BJ (cell line): Measurements from ENCODE around the gene EYA3. TPM values are rescaled to one million over a fixed set of nuclear protein-coding genes. Genes with fewer than 3 reads are reported as not detected.

Experiments
- CTCF ChIA-PET: fragments of 350-600 bp; formaldehyde crosslinking; extraction: SDS; loops from one replicate; lab custom pipeline; 2021; ENCODE audit warnings: antibody characterized with exemption, inconsistent platforms; lab: Yijun Ruan, JAX
- POLR2A ChIA-PET: fragments of 300-600 bp; sonication (Branson Sonifier 250); formaldehyde crosslinking; extraction: SDS; loops from one replicate; lab custom pipeline; 2021; ENCODE audit warnings: antibody characterized with exemption; lab: Charles Lee
- DNase-seq: peaks from one replicate; pipeline ENCODE4 v3.0.0-alpha.2; 2011; ENCODE audit warnings: low read depth
- H3K27me3 ChIP-seq: 2 replicates; pipeline ENCODE4 v1.6.0; 2011; ENCODE audit warnings: low read length; ENCODE audit not compliant: control insufficient read depth, insufficient read depth
- H3K36me3 ChIP-seq: 2 replicates; pipeline ENCODE4 v1.5.1; 2011; ENCODE audit warnings: low read length; ENCODE audit not compliant: control insufficient read depth, insufficient read depth
- H3K4me3 ChIP-seq: 2 replicates; pipeline ENCODE4 v1.5.1; 2011; ENCODE audit warnings: low read depth, mild to moderate bottlenecking, control low read depth, low read length
- CTCF ChIP-seq: IDR thresholded peaks from 2 replicates; pipeline ENCODE4 v1.5.1; 2011; ENCODE audit warnings: low read depth, mild to moderate bottlenecking, control low read depth, inconsistent platforms, low read length, moderate library complexity; ENCODE audit not compliant: insufficient read depth
- polyA plus RNA-seq: library from polyadenylated mRNA; depleted of rRNA; stranded (reverse); fragments of >200 nt; gene quantifications from 2 replicates; pipeline ENCODE4 v1.2.3, GENCODE V29; 2011

EYA3 gene
- polyA plus RNA-seq, 1 experiment = 8.6 TPM

GRCh38 chr1:28046716-28047115 lies 41.7 kb downstream of the EYA3 start:
- TF ChIP-seq CTCF = no peak
- Histone ChIP-seq H3K4me3 (no peak overlapping the region), H3K27me3 (no peaks in the 10 kb centered on the region), H3K36me3 (0 out of 2 replicates have a peak, but pooled peaks cover 2% of the 10 kb centered on the region)
- ChIA-PET POLR2A (no interaction called here), CTCF (no interaction called here)
- DNase-seq = no peak

- TF ChIP-seq CTCF = no peak
- Histone ChIP-seq H3K36me3 (peaks cover 2% of the 10 kb centered on the region; the same call in 1 of the 2 replicates), H3K4me3 (no peak overlapping the region), H3K27me3 (no peaks in the 10 kb centered on the region)
- CTCF ChIA-PET = no interaction called here
- POLR2A ChIA-PET = no interaction called here
- DNase-seq = no peak
Measured at GRCh38 chr1:28045777-28046176, 42.6 kb downstream of the EYA3 start.

GRCh38 chr1:28044399-28044798 lies 44.0 kb downstream of the EYA3 start:
- ChIA-PET POLR2A (no interaction called here), CTCF (interaction anchor here (1.0 kb wide), 1 partner anchor 22 kb away, joined by 3 read pairs; no protein-coding TSS in a partner anchor)
- no peak for DNase-seq
- peaks cover 2% of the 10 kb centered on the region; the same call in 1 of the 2 replicates for H3K36me3 ChIP-seq
- no peaks in the 10 kb centered on the region for H3K27me3 ChIP-seq
- H3K4me3 ChIP-seq = no peak overlapping the region
- TF ChIP-seq CTCF = no peak

- POLR2A ChIA-PET = no interaction called here
- no peak overlapping the region for H3K4me3 ChIP-seq
- no peak for TF ChIP-seq CTCF
- no peak for DNase-seq
- peaks cover 2% of the 10 kb centered on the region; the same call in 1 of the 2 replicates for H3K36me3 ChIP-seq
- H3K27me3 ChIP-seq = no peaks in the 10 kb centered on the region
- CTCF ChIA-PET = interaction anchor here (1.1 to 1.4 kb wide), 2 partner anchors 49 to 169 kb away, joined by 3 read pairs; partner anchors contain the start of gene EYA3
Measured at GRCh38 chr1:28039341-28039740, 49.1 kb downstream of the EYA3 start.

GRCh38 chr1:28037946-28038345 lies 50.5 kb downstream of the EYA3 start:
- ChIA-PET CTCF (no interaction called here), POLR2A (no interaction called here)
- no peak for TF ChIP-seq CTCF
- peaks cover 2% of the 10 kb centered on the region; the same call in 1 of the 2 replicates for H3K36me3 ChIP-seq
- no peak for DNase-seq
- H3K27me3 ChIP-seq = no peaks in the 10 kb centered on the region
- no peak overlapping the region for H3K4me3 ChIP-seq
